HepG2 (cell line): ENCODE measurements around the gene CYSTM1. TPM values are rescaled to one million over a fixed set of nuclear protein-coding genes. Genes with fewer than 3 reads are reported as not detected.

Experiments used
- MED1 ChIP-seq: sonication (generic); formaldehyde crosslinking; IDR thresholded peaks from 2 replicates; pipeline ENCODE4 v1.4.0; 2020; ENCODE audit warnings: missing genetic modification reagents
- MXI1 ChIP-seq: IDR thresholded peaks from 3 replicates; pipeline ENCODE4 v1.6.1; 2012; ENCODE audit warnings: low read depth, low read length, inconsistent platforms, borderline replicate concordance
- SMC3 ChIP-seq: IDR thresholded peaks from 2 replicates; pipeline ENCODE4 v1.6.1; 2011; ENCODE audit warnings: low read length, improper control_type of control experiment
- polyA plus RNA-seq, 8 experiments: library from polyadenylated mRNA; depleted of rRNA in 3 of 8; stranded (reverse) in 7 of 8; unstranded in 1 of 8; fragments of >200 nt; fragmentation: Illumina TruSeq in 4 of 8; extraction: Trizol in 4 of 8; gene quantifications; 2 replicates each; pipeline versions ENCODE4 v1.2.1 to v1.2.3, GENCODE V29; 2011 to 2016; ENCODE audit warnings: low read depth in 4 of 8, missing spikeins in 1 of 8, mixed read lengths in 1 of 8; ENCODE audit not compliant: insufficient read depth in 1 of 8
- total RNA-seq, 5 experiments: library from RNA; depleted of rRNA; stranded (reverse); fragments of >200 nt; fragmentation: Illumina TruSeq; extraction: Trizol; gene quantifications; 2 replicates each; pipeline ENCODE4 v1.2.3, GENCODE V29; 2016; ENCODE audit warnings: low read depth in 1 of 5
- TF ChIP-seq, protein P1 (sequence below): sonication (generic); formaldehyde crosslinking; IDR thresholded peaks from 2 replicates; pipeline ENCODE4 v1.4.0; 2020; ENCODE audit warnings: missing genetic modification reagents, borderline replicate concordance
- TF ChIP-seq, protein P2 (sequence below): sonication (generic); formaldehyde crosslinking; IDR thresholded peaks from 2 replicates; pipeline ENCODE4 v1.5.1; 2020; ENCODE audit warnings: mild to moderate bottlenecking, missing genetic modification reagents, moderate library complexity
- TF ChIP-seq, protein P3 (sequence below): IDR thresholded peaks from 2 replicates; pipeline ENCODE4 v1.6.1; 2016; ENCODE audit warnings: mild to moderate bottlenecking
- TF ChIP-seq, protein P4 (sequence below): sonication (generic); formaldehyde crosslinking; conservative IDR thresholded peaks from 2 replicates; pipeline ENCODE4 v1.8.1; 2023; ENCODE audit warnings: missing genetic modification reagents
- TF ChIP-seq, protein P5 (sequence below): sonication (generic); formaldehyde crosslinking; IDR thresholded peaks from 2 replicates; pipeline ENCODE4 v1.4.0; 2020; ENCODE audit warnings: missing genetic modification reagents; ENCODE audit errors: not compliant biosample characterization
- TF ChIP-seq, protein P6 (sequence below): sonication (generic); formaldehyde crosslinking; IDR thresholded peaks from 2 replicates; pipeline ENCODE4 v1.5.0; 2020; ENCODE audit warnings: mild to moderate bottlenecking, missing genetic modification reagents, moderate library complexity
- TF ChIP-seq, protein P7 (sequence below): IDR thresholded peaks from 2 replicates; pipeline ENCODE4 v1.6.1; 2016; ENCODE audit warnings: control low read depth

The CYSTM1 gene
- total and polyA plus RNA-seq, 2 of the 13 experiments (the other 11 are each of a cell fraction or from before 2014, with no cell fraction given) = 40.0 to 73.4 TPM

DNA sequence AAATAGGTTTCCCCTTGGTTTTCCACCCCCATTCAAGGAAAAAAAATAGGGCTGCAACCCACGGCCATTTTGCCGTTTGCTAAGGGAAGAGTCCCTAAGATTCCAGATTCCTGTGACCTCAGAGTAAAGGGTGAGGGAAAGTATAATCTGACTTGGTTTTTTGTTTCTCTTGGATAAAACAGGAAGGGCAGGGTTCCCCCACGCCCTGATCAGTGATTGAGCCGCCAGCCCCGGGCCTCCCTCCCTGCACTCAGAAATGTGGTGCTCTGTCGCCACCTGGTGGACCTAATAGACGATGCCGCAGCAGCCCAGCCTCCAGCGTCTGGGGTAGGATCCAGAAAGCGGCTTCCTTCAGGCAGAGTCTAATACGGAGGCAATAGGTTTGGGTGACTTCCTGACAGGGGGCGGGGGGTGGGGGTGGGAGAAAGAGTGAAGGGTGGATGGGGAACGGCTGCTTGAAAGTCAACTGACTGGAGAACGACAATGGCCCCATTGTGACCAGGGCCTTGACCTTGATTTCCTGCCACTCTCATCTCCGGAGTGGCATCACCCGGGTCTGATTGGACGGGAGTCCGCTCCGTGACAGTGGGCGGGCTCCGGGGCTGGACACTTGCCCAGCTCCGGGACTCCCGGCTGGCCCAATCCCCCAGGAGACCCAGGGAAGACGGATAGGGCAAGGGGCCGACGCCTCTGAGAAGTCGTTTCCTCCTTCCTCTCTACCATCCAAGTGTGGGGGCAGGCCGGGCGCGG is 17.8 kb upstream of the CYSTM1 start (continued):
- peak; percentile 46; the same call in 1 of the 2 replicates for TF ChIP-seq MED1
- TF ChIP-seq, protein P1, sequence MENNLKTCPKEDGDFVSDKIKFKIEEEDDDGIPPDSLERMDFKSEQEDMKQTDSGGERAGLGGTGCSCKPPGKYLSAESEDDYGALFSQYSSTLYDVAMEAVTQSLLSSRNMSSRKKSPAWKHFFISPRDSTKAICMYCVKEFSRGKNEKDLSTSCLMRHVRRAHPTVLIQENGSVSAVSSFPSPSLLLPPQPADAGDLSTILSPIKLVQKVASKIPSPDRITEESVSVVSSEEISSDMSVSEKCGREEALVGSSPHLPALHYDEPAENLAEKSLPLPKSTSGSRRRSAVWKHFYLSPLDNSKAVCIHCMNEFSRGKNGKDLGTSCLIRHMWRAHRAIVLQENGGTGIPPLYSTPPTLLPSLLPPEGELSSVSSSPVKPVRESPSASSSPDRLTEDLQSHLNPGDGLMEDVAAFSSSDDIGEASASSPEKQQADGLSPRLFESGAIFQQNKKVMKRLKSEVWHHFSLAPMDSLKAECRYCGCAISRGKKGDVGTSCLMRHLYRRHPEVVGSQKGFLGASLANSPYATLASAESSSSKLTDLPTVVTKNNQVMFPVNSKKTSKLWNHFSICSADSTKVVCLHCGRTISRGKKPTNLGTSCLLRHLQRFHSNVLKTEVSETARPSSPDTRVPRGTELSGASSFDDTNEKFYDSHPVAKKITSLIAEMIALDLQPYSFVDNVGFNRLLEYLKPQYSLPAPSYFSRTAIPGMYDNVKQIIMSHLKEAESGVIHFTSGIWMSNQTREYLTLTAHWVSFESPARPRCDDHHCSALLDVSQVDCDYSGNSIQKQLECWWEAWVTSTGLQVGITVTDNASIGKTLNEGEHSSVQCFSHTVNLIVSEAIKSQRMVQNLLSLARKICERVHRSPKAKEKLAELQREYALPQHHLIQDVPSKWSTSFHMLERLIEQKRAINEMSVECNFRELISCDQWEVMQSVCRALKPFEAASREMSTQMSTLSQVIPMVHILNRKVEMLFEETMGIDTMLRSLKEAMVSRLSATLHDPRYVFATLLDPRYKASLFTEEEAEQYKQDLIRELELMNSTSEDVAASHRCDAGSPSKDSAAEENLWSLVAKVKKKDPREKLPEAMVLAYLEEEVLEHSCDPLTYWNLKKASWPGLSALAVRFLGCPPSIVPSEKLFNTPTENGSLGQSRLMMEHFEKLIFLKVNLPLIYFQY (CRISPR knock-in tag) = peak; percentile 15; the same call in 1 of the 2 replicates
- TF ChIP-seq, protein P2, sequence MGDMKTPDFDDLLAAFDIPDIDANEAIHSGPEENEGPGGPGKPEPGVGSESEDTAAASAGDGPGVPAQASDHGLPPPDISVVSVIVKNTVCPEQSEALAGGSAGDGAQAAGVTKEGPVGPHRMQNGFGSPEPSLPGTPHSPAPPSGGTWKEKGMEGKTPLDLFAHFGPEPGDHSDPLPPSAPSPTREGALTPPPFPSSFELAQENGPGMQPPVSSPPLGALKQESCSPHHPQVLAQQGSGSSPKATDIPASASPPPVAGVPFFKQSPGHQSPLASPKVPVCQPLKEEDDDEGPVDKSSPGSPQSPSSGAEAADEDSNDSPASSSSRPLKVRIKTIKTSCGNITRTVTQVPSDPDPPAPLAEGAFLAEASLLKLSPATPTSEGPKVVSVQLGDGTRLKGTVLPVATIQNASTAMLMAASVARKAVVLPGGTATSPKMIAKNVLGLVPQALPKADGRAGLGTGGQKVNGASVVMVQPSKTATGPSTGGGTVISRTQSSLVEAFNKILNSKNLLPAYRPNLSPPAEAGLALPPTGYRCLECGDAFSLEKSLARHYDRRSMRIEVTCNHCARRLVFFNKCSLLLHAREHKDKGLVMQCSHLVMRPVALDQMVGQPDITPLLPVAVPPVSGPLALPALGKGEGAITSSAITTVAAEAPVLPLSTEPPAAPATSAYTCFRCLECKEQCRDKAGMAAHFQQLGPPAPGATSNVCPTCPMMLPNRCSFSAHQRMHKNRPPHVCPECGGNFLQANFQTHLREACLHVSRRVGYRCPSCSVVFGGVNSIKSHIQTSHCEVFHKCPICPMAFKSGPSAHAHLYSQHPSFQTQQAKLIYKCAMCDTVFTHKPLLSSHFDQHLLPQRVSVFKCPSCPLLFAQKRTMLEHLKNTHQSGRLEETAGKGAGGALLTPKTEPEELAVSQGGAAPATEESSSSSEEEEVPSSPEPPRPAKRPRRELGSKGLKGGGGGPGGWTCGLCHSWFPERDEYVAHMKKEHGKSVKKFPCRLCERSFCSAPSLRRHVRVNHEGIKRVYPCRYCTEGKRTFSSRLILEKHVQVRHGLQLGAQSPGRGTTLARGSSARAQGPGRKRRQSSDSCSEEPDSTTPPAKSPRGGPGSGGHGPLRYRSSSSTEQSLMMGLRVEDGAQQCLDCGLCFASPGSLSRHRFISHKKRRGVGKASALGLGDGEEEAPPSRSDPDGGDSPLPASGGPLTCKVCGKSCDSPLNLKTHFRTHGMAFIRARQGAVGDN (CRISPR knock-in tag) = peak; percentile 59
- peak; percentile 46; the same call in 1 of the 3 replicates for TF ChIP-seq MXI1
- TF ChIP-seq, protein P3, sequence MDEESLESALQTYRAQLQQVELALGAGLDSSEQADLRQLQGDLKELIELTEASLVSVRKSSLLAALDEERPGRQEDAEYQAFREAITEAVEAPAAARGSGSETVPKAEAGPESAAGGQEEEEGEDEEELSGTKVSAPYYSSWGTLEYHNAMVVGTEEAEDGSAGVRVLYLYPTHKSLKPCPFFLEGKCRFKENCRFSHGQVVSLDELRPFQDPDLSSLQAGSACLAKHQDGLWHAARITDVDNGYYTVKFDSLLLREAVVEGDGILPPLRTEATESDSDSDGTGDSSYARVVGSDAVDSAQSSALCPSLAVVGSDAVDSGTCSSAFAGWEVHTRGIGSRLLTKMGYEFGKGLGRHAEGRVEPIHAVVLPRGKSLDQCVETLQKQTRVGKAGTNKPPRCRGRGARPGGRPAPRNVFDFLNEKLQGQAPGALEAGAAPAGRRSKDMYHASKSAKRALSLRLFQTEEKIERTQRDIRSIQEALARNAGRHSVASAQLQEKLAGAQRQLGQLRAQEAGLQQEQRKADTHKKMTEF (CRISPR knock-in tag) = peak; percentile 63; the same call in 1 of the 2 replicates
- TF ChIP-seq, protein P4, sequence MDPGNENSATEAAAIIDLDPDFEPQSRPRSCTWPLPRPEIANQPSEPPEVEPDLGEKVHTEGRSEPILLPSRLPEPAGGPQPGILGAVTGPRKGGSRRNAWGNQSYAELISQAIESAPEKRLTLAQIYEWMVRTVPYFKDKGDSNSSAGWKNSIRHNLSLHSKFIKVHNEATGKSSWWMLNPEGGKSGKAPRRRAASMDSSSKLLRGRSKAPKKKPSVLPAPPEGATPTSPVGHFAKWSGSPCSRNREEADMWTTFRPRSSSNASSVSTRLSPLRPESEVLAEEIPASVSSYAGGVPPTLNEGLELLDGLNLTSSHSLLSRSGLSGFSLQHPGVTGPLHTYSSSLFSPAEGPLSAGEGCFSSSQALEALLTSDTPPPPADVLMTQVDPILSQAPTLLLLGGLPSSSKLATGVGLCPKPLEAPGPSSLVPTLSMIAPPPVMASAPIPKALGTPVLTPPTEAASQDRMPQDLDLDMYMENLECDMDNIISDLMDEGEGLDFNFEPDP (CRISPR knock-in tag) = 0 out of 2 replicates have a peak, but pooled peaks have one; percentile 69
- TF ChIP-seq SMC3 = peak; percentile 76
- TF ChIP-seq, protein P5, sequence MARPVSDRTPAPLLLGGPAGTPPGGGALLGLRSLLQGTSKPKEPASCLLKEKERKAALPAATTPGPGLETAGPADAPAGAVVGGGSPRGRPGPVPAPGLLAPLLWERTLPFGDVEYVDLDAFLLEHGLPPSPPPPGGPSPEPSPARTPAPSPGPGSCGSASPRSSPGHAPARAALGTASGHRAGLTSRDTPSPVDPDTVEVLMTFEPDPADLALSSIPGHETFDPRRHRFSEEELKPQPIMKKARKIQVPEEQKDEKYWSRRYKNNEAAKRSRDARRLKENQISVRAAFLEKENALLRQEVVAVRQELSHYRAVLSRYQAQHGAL (CRISPR knock-in tag) = no peak
- TF ChIP-seq, protein P6, sequence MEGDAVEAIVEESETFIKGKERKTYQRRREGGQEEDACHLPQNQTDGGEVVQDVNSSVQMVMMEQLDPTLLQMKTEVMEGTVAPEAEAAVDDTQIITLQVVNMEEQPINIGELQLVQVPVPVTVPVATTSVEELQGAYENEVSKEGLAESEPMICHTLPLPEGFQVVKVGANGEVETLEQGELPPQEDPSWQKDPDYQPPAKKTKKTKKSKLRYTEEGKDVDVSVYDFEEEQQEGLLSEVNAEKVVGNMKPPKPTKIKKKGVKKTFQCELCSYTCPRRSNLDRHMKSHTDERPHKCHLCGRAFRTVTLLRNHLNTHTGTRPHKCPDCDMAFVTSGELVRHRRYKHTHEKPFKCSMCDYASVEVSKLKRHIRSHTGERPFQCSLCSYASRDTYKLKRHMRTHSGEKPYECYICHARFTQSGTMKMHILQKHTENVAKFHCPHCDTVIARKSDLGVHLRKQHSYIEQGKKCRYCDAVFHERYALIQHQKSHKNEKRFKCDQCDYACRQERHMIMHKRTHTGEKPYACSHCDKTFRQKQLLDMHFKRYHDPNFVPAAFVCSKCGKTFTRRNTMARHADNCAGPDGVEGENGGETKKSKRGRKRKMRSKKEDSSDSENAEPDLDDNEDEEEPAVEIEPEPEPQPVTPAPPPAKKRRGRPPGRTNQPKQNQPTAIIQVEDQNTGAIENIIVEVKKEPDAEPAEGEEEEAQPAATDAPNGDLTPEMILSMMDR = peak; percentile 95
- TF ChIP-seq, protein P7, sequence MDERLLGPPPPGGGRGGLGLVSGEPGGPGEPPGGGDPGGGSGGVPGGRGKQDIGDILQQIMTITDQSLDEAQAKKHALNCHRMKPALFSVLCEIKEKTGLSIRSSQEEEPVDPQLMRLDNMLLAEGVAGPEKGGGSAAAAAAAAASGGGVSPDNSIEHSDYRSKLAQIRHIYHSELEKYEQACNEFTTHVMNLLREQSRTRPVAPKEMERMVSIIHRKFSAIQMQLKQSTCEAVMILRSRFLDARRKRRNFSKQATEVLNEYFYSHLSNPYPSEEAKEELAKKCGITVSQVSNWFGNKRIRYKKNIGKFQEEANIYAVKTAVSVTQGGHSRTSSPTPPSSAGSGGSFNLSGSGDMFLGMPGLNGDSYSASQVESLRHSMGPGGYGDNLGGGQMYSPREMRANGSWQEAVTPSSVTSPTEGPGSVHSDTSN (CRISPR knock-in tag) = peak; percentile 55; the same call in 1 of the 2 replicates
